Middle frontal gyrus (tissue), 1 donor: ENCODE measurements around the gene MTHFR.

Source experiments
- DNase-seq: peaks from one replicate; pipeline ENCODE4 v3.0.0-alpha.2; 2015; ENCODE audit warnings: low spot score; ENCODE audit errors: extremely low spot score

MTHFR gene

GRCh38 chr1:11759791-11760190 is 46.0 kb downstream of the MTHFR start:
- no peak for DNase-seq

- no peak for DNase-seq
Measured at GRCh38 chr1:11757047-11757446, 48.7 kb downstream of the MTHFR start.

- no peak for DNase-seq
Measured at GRCh38 chr1:11753555-11754208, 52.1 kb downstream of the MTHFR start.

- DNase-seq = no peak
Measured at GRCh38 chr1:11752359-11753088, 53.2 kb downstream of the MTHFR start.

- DNase-seq = no peak
Measured at GRCh38 chr1:11751087-11751486, 54.7 kb downstream of the MTHFR start.

- DNase-seq = no peak
Measured at GRCh38 chr1:11749996-11750395, 55.8 kb downstream of the MTHFR start.

- no peak for DNase-seq
Measured at GRCh38 chr1:11749203-11749689, 56.5 kb downstream of the MTHFR start.

- no peak for DNase-seq
Measured at GRCh38 chr1:11748294-11749202, 57.2 kb downstream of the MTHFR start.

- no peak for DNase-seq
Measured at GRCh38 chr1:11746795-11747487, 58.8 kb downstream of the MTHFR start.

GRCh38 chr1:11746092-11746491 is 59.7 kb downstream of the MTHFR start:
- no peak for DNase-seq

GRCh38 chr1:11744287-11744686 is 61.5 kb downstream of the MTHFR start:
- DNase-seq = no peak

- DNase-seq = no peak
Measured at GRCh38 chr1:11741919-11742558, 63.7 kb downstream of the MTHFR start.

GRCh38 chr1:11741482-11741881 is 64.3 kb downstream of the MTHFR start:
- DNase-seq = no peak

- no peak for DNase-seq
Measured at GRCh38 chr1:11740258-11741192, 65.2 kb downstream of the MTHFR start.

- no peak for DNase-seq
Measured at GRCh38 chr1:11738783-11739182, 67.0 kb downstream of the MTHFR start.

- no peak for DNase-seq
Measured at GRCh38 chr1:11738096-11738495, 67.7 kb downstream of the MTHFR start.

GRCh38 chr1:11736746-11737639 is 68.8 kb downstream of the MTHFR start:
- DNase-seq = no peak

GRCh38 chr1:11735854-11736745 is 69.7 kb downstream of the MTHFR start, which contains the start of gene AGTRAP:
AGTRAP (plus strand) TSS chr1:11736136; CDS start chr1:11736209, 73 bp downstream.
- DNase-seq = peak; percentile 92
